GM23248 (cell line): ENCODE results near the gene DNAH2. TPM values are rescaled to one million over a fixed set of nuclear protein-coding genes. Genes with fewer than 3 reads are reported as not detected.

ENCODE experiments used
- DNase-seq: peaks from one replicate; pipeline ENCODE4 v3.0.0-alpha.2; 2015
- H2AFZ ChIP-seq: fragments of 200-600 bp; sonication (generic); 2 replicates; pipeline ENCODE4 v1.6.1; 2016; ENCODE audit warnings: antibody characterized with exemption
- H3F3A ChIP-seq: fragments of 200-600 bp; sonication (generic); 2 replicates; pipeline ENCODE4 v1.6.1; 2016; ENCODE audit warnings: mild to moderate bottlenecking, antibody characterized with exemption, mixed run types; ENCODE audit not compliant: insufficient read depth
- H3K27ac ChIP-seq: fragments of 200-600 bp; sonication (generic); 2 replicates; pipeline ENCODE4 v1.5.1; 2016; ENCODE audit warnings: mild to moderate bottlenecking
- H3K27me3 ChIP-seq: fragments of 200-600 bp; sonication (generic); replicated peaks from 2 replicates; pipeline ENCODE4 v1.6.1; 2016; ENCODE audit warnings: mild to moderate bottlenecking; ENCODE audit not compliant: insufficient read depth
- H3K36me3 ChIP-seq: fragments of 200-600 bp; sonication (generic); 2 replicates; pipeline ENCODE4 v1.6.1; 2016; ENCODE audit warnings: low read depth, mild to moderate bottlenecking
- H3K4me1 ChIP-seq: fragments of 200-600 bp; sonication (generic); 2 replicates; pipeline ENCODE4 v1.6.1; 2016; ENCODE audit warnings: mild to moderate bottlenecking; ENCODE audit not compliant: insufficient read depth
- H3K4me2 ChIP-seq: fragments of 200-600 bp; sonication (generic); one replicate; pipeline ENCODE4 v1.6.1; 2016; ENCODE audit warnings: mild to moderate bottlenecking; ENCODE audit not compliant: unreplicated experiment
- H3K4me3 ChIP-seq: fragments of 200-600 bp; sonication (generic); 2 replicates; pipeline ENCODE4 v1.5.1; 2016; ENCODE audit warnings: mild to moderate bottlenecking
- H3K79me2 ChIP-seq: fragments of 200-600 bp; sonication (generic); 2 replicates; pipeline ENCODE4 v1.6.1; 2016; ENCODE audit warnings: mild to moderate bottlenecking; ENCODE audit not compliant: insufficient read depth
- H3K9ac ChIP-seq: fragments of 200-600 bp; sonication (generic); 2 replicates; pipeline ENCODE4 v1.6.1; 2016; ENCODE audit warnings: mild to moderate bottlenecking
- H3K9me2 ChIP-seq: fragments of 200-600 bp; sonication (generic); 2 replicates; pipeline ENCODE4 v1.6.1; 2016; ENCODE audit warnings: mixed run types, mild to moderate bottlenecking, moderate library complexity; ENCODE audit not compliant: insufficient read depth
- H3K9me3 ChIP-seq: fragments of 200-600 bp; sonication (generic); one replicate; pipeline ENCODE4 v1.6.1; 2017; ENCODE audit warnings: low read depth
- H4K20me1 ChIP-seq: fragments of 200-600 bp; sonication (generic); 2 replicates; pipeline ENCODE4 v1.6.0; 2016; ENCODE audit not compliant: insufficient read depth
- EZH2 ChIP-seq: fragments of 200-600 bp; sonication (generic); IDR thresholded peaks from 2 replicates; pipeline ENCODE4 v1.6.1; 2018; ENCODE audit warnings: antibody characterized with exemption, mild to moderate bottlenecking; ENCODE audit not compliant: insufficient read depth, poor library complexity, severe bottlenecking
- EZH2phosphoT487 ChIP-seq: fragments of 200-600 bp; sonication (generic); IDR thresholded peaks from 2 replicates; pipeline ENCODE4 v1.6.1; 2018; ENCODE audit warnings: antibody characterized with exemption, moderate library complexity, mild to moderate bottlenecking, low read depth; ENCODE audit not compliant: insufficient read depth
- WGBS, 2 experiments: methylation state at CpG; one replicate each; pipeline ENCODE4 v1.1.6; 2015 to 2017; ENCODE audit warnings: low lambda C conversion rate in 2 of 2, low coverage in 1 of 2; ENCODE audit errors: missing lambda C conversion rate in 2 of 2; 5-methylcytosine and 5-hydroxymethylcytosine counted together
- in situ Hi-C: fragments of 300-500 bp; cut with MboI; formaldehyde crosslinking; loops from 2 replicates; pipeline ENCODE4 v1.15.0; 2020
- polyA plus RNA-seq: library from polyadenylated mRNA; unstranded; fragments of >200 nt; fragmentation: Nextera tagmentation; extraction: Ambion mirVana; gene quantifications from 2 replicates; pipeline ENCODE4 v1.2.1, GENCODE V29; 2016
- total RNA-seq: library from RNA; depleted of rRNA; stranded (reverse); fragments of >200 nt; shearing (Covaris generic); gene quantifications from 2 replicates; pipeline ENCODE4 v1.2.3, GENCODE V29; 2014

DNAH2 gene
- total and polyA plus RNA-seq, 2 experiments from 2014 or later = not detected

GRCh38 chr17:7748076-7748775, 30.7 kb downstream of the DNAH2 start:
- Histone ChIP-seq H3K4me3 (peak overlapping the region; percentile 46), H3K27ac (peak overlapping the region; percentile 58), H3K9me3 (no peaks in the 10 kb centered on the region), H3K9ac (peak overlapping the region; percentile 56), H3K4me1 (peaks cover 59% of the 10 kb centered on the region), H3K9me2 (no peaks in the 10 kb centered on the region), H3K4me2 (peak overlapping the region; percentile 73), H3K79me2 (no peaks in the 10 kb centered on the region), H4K20me1 (no peaks in the 10 kb centered on the region), H2AFZ (peak overlapping the region; percentile 65), H3K36me3 (no peaks in the 10 kb centered on the region), H3K27me3 (no peaks in the 10 kb centered on the region), H3F3A (peaks cover 52% of the 10 kb centered on the region)
- peak; percentile 49 for DNase-seq
- TF ChIP-seq EZH2 = no peak
- no peak for TF ChIP-seq EZH2phosphoT487
- WGBS, 2 experiments = 36 to 41% methylated on average over 10 of the region's 10 CpGs
- in situ Hi-C loops = loop anchor here (10.0 kb wide), 1 partner anchor 107 kb away; the partner anchor contains the start of genes CYB5D1, NAA38 and TMEM88

- H3K4me3 ChIP-seq = peak overlapping the region; percentile 46
- H3K27me3 ChIP-seq = no peaks in the 10 kb centered on the region
- 23 to 30% methylated on average over 4 of the region's 4 CpGs for WGBS, 2 experiments
- peak overlapping the region; percentile 62 for H3K27ac ChIP-seq
- no peaks in the 10 kb centered on the region for H3K9me2 ChIP-seq
- no peaks in the 10 kb centered on the region for H3K36me3 ChIP-seq
- H3K4me1 ChIP-seq = peaks cover 59% of the 10 kb centered on the region
- in situ Hi-C loops = no loop called here
- TF ChIP-seq EZH2 (no peak), EZH2phosphoT487 (no peak)
- H3K79me2 ChIP-seq = no peaks in the 10 kb centered on the region
- peaks cover 51% of the 10 kb centered on the region for H3F3A ChIP-seq
- H3K9ac ChIP-seq = 0 out of 2 replicates have a peak overlapping the region, but pooled peaks have one; percentile 9
- no peaks in the 10 kb centered on the region for H3K9me3 ChIP-seq
- DNase-seq = peak; percentile 91
- no peaks in the 10 kb centered on the region for H4K20me1 ChIP-seq
- no peak overlapping the region for H2AFZ ChIP-seq
- peak overlapping the region; percentile 73 for H3K4me2 ChIP-seq
These were observed 32.8 kb downstream of the DNAH2 start for GRCh38 chr17:7750321-7750821.

GRCh38 chr17:7754656-7755055, 37.1 kb downstream of the DNAH2 start:
- Histone ChIP-seq H3K27ac (no peak overlapping the region), H3F3A (peaks cover 12% of the 10 kb centered on the region), H3K36me3 (no peaks in the 10 kb centered on the region), H2AFZ (no peak overlapping the region), H4K20me1 (no peaks in the 10 kb centered on the region), H3K79me2 (no peaks in the 10 kb centered on the region), H3K4me2 (no peak overlapping the region), H3K4me1 (peaks cover 20% of the 10 kb centered on the region), H3K27me3 (no peaks in the 10 kb centered on the region), H3K9me2 (no peaks in the 10 kb centered on the region), H3K4me3 (no peak overlapping the region), H3K9ac (no peak overlapping the region), H3K9me3 (no peaks in the 10 kb centered on the region)
- TF ChIP-seq EZH2 (no peak), EZH2phosphoT487 (no peak)
- WGBS, 2 experiments = 88% methylated on average over 8 of the region's 8 CpGs
- in situ Hi-C loops = no loop called here
- DNase-seq = no peak

- no peaks in the 10 kb centered on the region for H4K20me1 ChIP-seq
- no peaks in the 10 kb centered on the region for H3K27me3 ChIP-seq
- H3K79me2 ChIP-seq = no peaks in the 10 kb centered on the region
- no peak for TF ChIP-seq EZH2
- TF ChIP-seq EZH2phosphoT487 = no peak
- H3K4me3 ChIP-seq = no peak overlapping the region
- H2AFZ ChIP-seq = no peak overlapping the region
- no peak overlapping the region for H3K9ac ChIP-seq
- peaks cover 14% of the 10 kb centered on the region for H3K4me1 ChIP-seq
- no peak overlapping the region for H3K27ac ChIP-seq
- in situ Hi-C loops = no loop called here
- no peaks in the 10 kb centered on the region for H3K36me3 ChIP-seq
- no peaks in the 10 kb centered on the region for H3K9me3 ChIP-seq
- H3K9me2 ChIP-seq = no peaks in the 10 kb centered on the region
- no peak for DNase-seq
- 62 to 74% methylated on average over 9 of the region's 9 CpGs for WGBS, 2 experiments
- no peak overlapping the region for H3K4me2 ChIP-seq
- peaks cover 6% of the 10 kb centered on the region for H3F3A ChIP-seq
These were observed 37.7 kb downstream of the DNAH2 start for GRCh38 chr17:7755095-7755890.
